ENCODE results near the gene MAMDC2.

GRCh38 chr9:70261131-70261870 is 217.7 kb downstream of the MAMDC2 start:
- TF ChIP-seq CTCF (IDR thresholded peaks at IDR 0.05) = no peak
- no peak for TF ChIP-seq POLR2A (IDR thresholded peaks at IDR 0.05)
